PFSK-1 (cell line): ENCODE data around the gene RNF224.

Experiments used
- POLR2AphosphoS5 ChIP-seq: IDR thresholded peaks from 2 replicates; pipeline ENCODE4 v1.6.1; 2012; ENCODE audit warnings: low read depth, mild to moderate bottlenecking, control low read depth, low read length, moderate library complexity
- SIN3A ChIP-seq: IDR thresholded peaks from 2 replicates; pipeline ENCODE4 v1.6.1; 2012; ENCODE audit warnings: mild to moderate bottlenecking, low read length, moderate library complexity, borderline replicate concordance; ENCODE audit not compliant: insufficient read depth

DNA sequence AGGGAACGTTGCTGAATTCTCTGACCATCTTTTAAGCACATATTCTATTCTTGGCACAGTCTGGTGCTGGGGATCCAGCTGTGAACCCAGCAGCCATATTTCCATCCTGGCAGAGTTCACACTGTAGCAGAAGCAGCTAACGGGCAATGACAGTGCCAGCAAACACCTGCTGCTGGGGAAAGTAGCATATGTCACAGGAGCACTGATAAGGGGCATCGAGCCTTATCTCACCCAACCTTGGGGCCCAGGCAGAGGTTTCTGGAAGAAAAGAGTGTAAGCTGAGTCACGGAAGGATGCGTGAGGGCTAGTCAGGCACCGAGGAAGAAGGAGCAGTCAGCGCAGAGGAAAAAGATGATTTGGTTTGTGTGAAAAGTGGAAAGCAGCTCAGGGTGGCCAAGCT lies 20.7 kb upstream of the RNF224 start:
- TF ChIP-seq SIN3A (no peak), POLR2AphosphoS5 (no peak)
